IMR-90 (cell line): Measurements from ENCODE around the gene HOXA2. TPM values are rescaled to one million over a fixed set of nuclear protein-coding genes. Genes with fewer than 3 reads are reported as not detected.

Source experiments
- ATAC-seq: fragments of 200-7000 bp; cut with Tn5 transposase; 2 replicates; pipeline ENCODE4 v1.9.1; 2020; ENCODE audit warnings: low read depth, mild to moderate bottlenecking, moderate library complexity
- BruUV-seq: library from RNA; stranded (reverse); fragments of 400-500 nt; replicated peaks from 2 replicates; lab custom pipeline; 2021; lab: Mats Ljungman, UMichigan
- CTCF ChIA-PET: fragments of 300-600 bp; formaldehyde crosslinking; extraction: SDS; loops from one replicate; lab custom pipeline; 2021; ENCODE audit warnings: antibody characterized with exemption; lab: Yijun Ruan, JAX
- POLR2A ChIA-PET: fragments of 300-600 bp; sonication (Branson Sonifier 250); formaldehyde crosslinking; loops from one replicate; lab custom pipeline; 2022; ENCODE audit warnings: antibody characterized with exemption; ENCODE audit not compliant: unreplicated experiment; lab: Charles Lee
- DNase-seq: peaks from one replicate; pipeline ENCODE4 v3.0.0; 2013
- H2AFZ ChIP-seq: replicated peaks from 2 replicates; pipeline ENCODE3; 2013; ENCODE audit warnings: low read length, mild to moderate bottlenecking; ENCODE audit not compliant: poor library complexity
- H2AK5ac ChIP-seq: 2 replicates; pipeline ENCODE4 v1.6.1; 2013; ENCODE audit warnings: low read depth, low read length, inconsistent platforms
- H2AK9ac ChIP-seq: replicated peaks from 2 replicates; pipeline ENCODE3; 2013; ENCODE audit warnings: mild to moderate bottlenecking, low read depth, low read length, moderate library complexity; ENCODE audit not compliant: poor library complexity
- H2BK120ac ChIP-seq: 2 replicates; pipeline ENCODE4 v1.6.1; 2013; ENCODE audit warnings: low read depth, low read length, inconsistent platforms
- H2BK15ac ChIP-seq: 3 replicates; pipeline ENCODE4 v1.6.1; 2013; ENCODE audit warnings: low read depth, low read length, inconsistent platforms
- H2BK20ac ChIP-seq: 2 replicates; pipeline ENCODE4 v1.6.1; 2013; ENCODE audit warnings: low read depth, mild to moderate bottlenecking, inconsistent platforms, low read length, moderate library complexity
- H2BK5ac ChIP-seq: 2 replicates; pipeline ENCODE4 v1.6.1; 2013; ENCODE audit warnings: mild to moderate bottlenecking, low read depth, low read length, inconsistent platforms; ENCODE audit not compliant: poor library complexity, severe bottlenecking
- H3K14ac ChIP-seq: replicated peaks from 2 replicates; pipeline ENCODE4 v1.6.1; 2013; ENCODE audit warnings: low read depth, low read length, inconsistent platforms
- H3K18ac ChIP-seq: 2 replicates; pipeline ENCODE4 v1.6.1; 2013; ENCODE audit warnings: low read depth, low read length, control low read depth
- H3K23ac ChIP-seq: 2 replicates; pipeline ENCODE4 v1.6.1; 2013; ENCODE audit warnings: low read depth, low read length, inconsistent platforms
- H3K27ac ChIP-seq: 2 replicates; pipeline ENCODE4 v1.5.1; 2013; ENCODE audit warnings: mild to moderate bottlenecking, control low read depth, low read length; ENCODE audit not compliant: insufficient read depth
- H3K27me3 ChIP-seq: 2 replicates; pipeline ENCODE4 v1.6.1; 2013; ENCODE audit warnings: low read length; ENCODE audit not compliant: control insufficient read depth, insufficient read depth
- H3K36me3 ChIP-seq: 2 replicates; pipeline ENCODE4 v1.6.1; 2013; ENCODE audit warnings: low read length, mixed read lengths; ENCODE audit not compliant: control insufficient read depth, insufficient read depth
- H3K4ac ChIP-seq: 2 replicates; pipeline ENCODE4 v1.6.1; 2013; ENCODE audit warnings: low read depth, low read length, inconsistent platforms
- H3K4me1 ChIP-seq: 2 replicates; pipeline ENCODE4 v1.6.1; 2013; ENCODE audit warnings: low read length, mixed read lengths; ENCODE audit not compliant: control insufficient read depth, insufficient read depth
- H3K4me2 ChIP-seq: 2 replicates; pipeline ENCODE4 v1.6.1; 2013; ENCODE audit warnings: low read depth, mild to moderate bottlenecking, control low read depth, low read length, moderate library complexity
- H3K4me3 ChIP-seq: 2 replicates; pipeline ENCODE4 v1.5.1; 2013; ENCODE audit warnings: low read depth, mild to moderate bottlenecking, control low read depth, low read length, moderate library complexity; ENCODE audit not compliant: insufficient read depth
- H3K56ac ChIP-seq: 2 replicates; pipeline ENCODE4 v1.6.1; 2013; ENCODE audit warnings: low read length, inconsistent platforms; ENCODE audit not compliant: insufficient read depth; ENCODE audit errors: extremely low read depth
- H3K79me1 ChIP-seq, 2 experiments: 2 replicates each; pipeline ENCODE4 v1.6.1; 2013; ENCODE audit warnings: low read length in 2 of 2, inconsistent platforms in 1 of 2, low read depth in 1 of 2
- H3K9ac ChIP-seq: 2 replicates; pipeline ENCODE4 v1.6.1; 2013; ENCODE audit warnings: low read depth, low read length, control low read depth
- H3K9me1 ChIP-seq: 2 replicates; pipeline ENCODE4 v1.6.1; 2013; ENCODE audit warnings: low read length, inconsistent platforms; ENCODE audit not compliant: insufficient read depth
- H3K9me3 ChIP-seq: 2 replicates; pipeline ENCODE4 v1.6.1; 2013; ENCODE audit warnings: low read length; ENCODE audit not compliant: control insufficient read depth, insufficient read depth
- H4K20me1 ChIP-seq: 2 replicates; pipeline ENCODE4 v1.6.1; 2013; ENCODE audit warnings: low read length, inconsistent platforms; ENCODE audit not compliant: insufficient read depth
- H4K5ac ChIP-seq: 2 replicates; pipeline ENCODE4 v1.6.1; 2013; ENCODE audit warnings: mild to moderate bottlenecking, low read depth, low read length, control low read depth
- H4K8ac ChIP-seq, 2 experiments: 2 replicates each; pipeline ENCODE4 v1.6.1; 2013; ENCODE audit warnings: low read depth in 2 of 2, low read length in 2 of 2, control low read depth in 1 of 2, inconsistent platforms in 1 of 2
- H4K91ac ChIP-seq: 2 replicates; pipeline ENCODE4 v1.6.1; 2013; ENCODE audit warnings: low read depth, low read length, inconsistent platforms; ENCODE audit not compliant: insufficient read depth
- CHD1 ChIP-seq: IDR thresholded peaks from 2 replicates; pipeline ENCODE4 v1.6.1; 2012; ENCODE audit warnings: low read depth, low read length, improper control_type of control experiment
- MAZ ChIP-seq: IDR thresholded peaks from 2 replicates; pipeline ENCODE4 v1.6.1; 2012; ENCODE audit warnings: low read depth, mild to moderate bottlenecking, low read length, improper control_type of control experiment, moderate library complexity, borderline replicate concordance
- MXI1 ChIP-seq: IDR thresholded peaks from 2 replicates; pipeline ENCODE4 v1.6.1; 2012; ENCODE audit warnings: low read depth, mild to moderate bottlenecking, low read length, moderate library complexity, borderline replicate concordance
- RAD21 ChIP-seq: IDR thresholded peaks from 2 replicates; pipeline ENCODE4 v1.6.1; 2012; ENCODE audit warnings: low read length, improper control_type of control experiment
- RCOR1 ChIP-seq: IDR thresholded peaks from 2 replicates; pipeline ENCODE4 v1.6.1; 2012; ENCODE audit warnings: mild to moderate bottlenecking, low read length, improper control_type of control experiment; ENCODE audit not compliant: insufficient replicate concordance
- RFX5 ChIP-seq: IDR thresholded peaks from 2 replicates; pipeline ENCODE4 v1.8.0; 2012; ENCODE audit warnings: low read depth, mild to moderate bottlenecking, low read length, moderate library complexity
- WGBS, 2 experiments: methylation state at CpG; one replicate each; pipeline versions ENCODE4 v1.1.5 to v1.1.7; 2013; ENCODE audit warnings: missing lambda C conversion rate in 2 of 2; ENCODE audit not compliant: insufficient read length in 1 of 2; ENCODE audit errors: extremely low coverage in 2 of 2; 5-methylcytosine and 5-hydroxymethylcytosine counted together
- dilution Hi-C: fragments of 300-500 bp; cut with HindIII; formaldehyde crosslinking; loops from one replicate; pipeline ENCODE4 v1.14.3; 2018; ENCODE audit warnings: low sequenced_read_pairs; ENCODE audit not compliant: unreplicated experiment
- in situ Hi-C: fragments of 300-500 bp; cut with MboI; formaldehyde crosslinking; loops from 3 replicates; pipeline ENCODE4 v1.14.3; 2019; ENCODE audit warnings: low sequenced_read_pairs, inconsistent platforms, mixed read lengths
- intact Hi-C: fragments of 100-400 bp; cut with micrococcal nuclease; formaldehyde crosslinking; loops from 2 replicates; pipeline ENCODE4 v1.10.0; 2022
- polyA plus RNA-seq, 3 experiments: library from polyadenylated mRNA; depleted of rRNA; stranded (reverse); fragments of >200 nt; gene quantifications; 2 replicates each; pipeline ENCODE4 v1.2.3, GENCODE V29; 2012; ENCODE audit warnings: low replicate concordance in 1 of 3
- total RNA-seq: library from RNA; depleted of rRNA; stranded (reverse); fragments of >200 nt; gene quantifications from 2 replicates; pipeline ENCODE4 v1.2.3, GENCODE V29; 2012

The HOXA2 gene
- total and polyA plus RNA-seq, 2 of the 4 experiments (the other 2 are of a cell fraction) = 1.6 to 3.9 TPM

- TF ChIP-seq RAD21 (no peak), MXI1 (no peak), CHD1 (no peak), RCOR1 (no peak), MAZ (no peak), RFX5 (no peak)
- no peak overlapping the region for H4K91ac ChIP-seq
- H3K9me1 ChIP-seq = no peaks in the 10 kb centered on the region
- no peak overlapping the region for H3K56ac ChIP-seq
- dilution Hi-C loops (no loop called here), in situ Hi-C loops (no loop called here), intact Hi-C loops (no loop called here)
- DNase-seq = no peak
- no peak overlapping the region for H3K23ac ChIP-seq
- WGBS, 2 experiments = no CpG with 5 or more reads among the region's 2 CpGs
- no peaks in the 10 kb centered on the region for H3K36me3 ChIP-seq
- peak; percentile 35 for ATAC-seq
- no peak overlapping the region for H2AK9ac ChIP-seq
- H2BK5ac ChIP-seq = no peak overlapping the region
- H4K8ac ChIP-seq = no peak overlapping the region
- peaks cover 1% of the 10 kb centered on the region; the same call in 1 of the 2 replicates for H3K27me3 ChIP-seq
- no peak overlapping the region for H2AK5ac ChIP-seq
- H3K79me1 ChIP-seq = no peaks in the 10 kb centered on the region
- H3K4me2 ChIP-seq = no peak overlapping the region
- H3K27ac ChIP-seq = no peak overlapping the region
- ChIA-PET POLR2A (interaction anchor here (0.7 kb wide), 1 partner anchor 377 kb away, joined by 7 read pairs; no protein-coding TSS in a partner anchor), CTCF (no interaction called here)
- no peak overlapping the region for H3K14ac ChIP-seq
- H4K5ac ChIP-seq = no peak overlapping the region
- no peak overlapping the region for H3K4me3 ChIP-seq
- H2BK15ac ChIP-seq = no peak overlapping the region
- H4K20me1 ChIP-seq = no peaks in the 10 kb centered on the region
- no peak overlapping the region for H2AFZ ChIP-seq
- 0 out of 2 replicates have a peak, but pooled peaks cover 1% of the 10 kb centered on the region for H3K4me1 ChIP-seq
- no peak overlapping the region for H3K4ac ChIP-seq
- H3K18ac ChIP-seq = no peak overlapping the region
- H2BK20ac ChIP-seq = no peak overlapping the region
- H3K9me3 ChIP-seq = no peaks in the 10 kb centered on the region
- H3K9ac ChIP-seq = no peak overlapping the region
- no peak overlapping the region for H2BK120ac ChIP-seq
- BruUV-seq = no TSS peak
Measured at GRCh38 chr7:27064661-27065060, 37.8 kb downstream of the HOXA2 start.
